Esophagus muscularis mucosa (tissue), 4 donors: ENCODE measurements around the gene HYAL1.
"Not testable (repeated sequence)": the region's sequence is repeated elsewhere in the genome, so short reads cannot be mapped to it uniquely, and the experiment has no call there.

Source experiments
- CTCF ChIP-seq, 3 experiments: fragments of 200-600 bp in 2 of 3; fragments of 450-650 bp in 1 of 3; sonication (generic) in 2 of 3; IDR thresholded peaks; one replicate each; pipeline ENCODE4 v1.5.1; 2017 to 2019; ENCODE audit warnings: antibody characterized with exemption in 3 of 3, mild to moderate bottlenecking in 2 of 3, moderate library complexity in 1 of 3
- EP300 ChIP-seq: sonication (generic); formaldehyde crosslinking; IDR thresholded peaks from one replicate; pipeline ENCODE4 v1.6.1; 2017; ENCODE audit warnings: antibody characterized with exemption
- POLR2A ChIP-seq: fragments of 450-650 bp; IDR thresholded peaks from one replicate; pipeline ENCODE4 v1.6.1; 2017; ENCODE audit warnings: antibody characterized with exemption, moderate library complexity, mild to moderate bottlenecking, low read depth
- POLR2AphosphoS5 ChIP-seq, 2 donors: sonication (generic); formaldehyde crosslinking; IDR thresholded peaks; one replicate each; pipeline ENCODE4 v1.6.1; 2017; ENCODE audit warnings: antibody characterized with exemption in 2 of 2

- not testable (repeated sequence) for TF ChIP-seq CTCF (IDR thresholded peaks at IDR 0.05); POLR2A; POLR2AphosphoS5 (IDR thresholded peaks at IDR 0.05); EP300
Observed at GRCh38 chr3:50272538-50272910, 30.9 kb downstream of the HYAL1 start.
